Endothelial cell of umbilical vein (primary cell): Measurements from ENCODE around the gene CIB4. TPM values are rescaled to one million over a fixed set of nuclear protein-coding genes. Genes with fewer than 3 reads are reported as not detected.
A peak's percentile ranks its signal among the peaks of the same experiment; 100 is the strongest.

Experiments used
- BruUV-seq: library from RNA; stranded (reverse); fragments of 400-500 nt; replicated peaks from 2 replicates; lab custom pipeline; 2021; lab: Mats Ljungman, UMichigan
- CTCF ChIA-PET: fragments of 300-600, 350-600 bp; sonication (Branson Sonifier 250); formaldehyde crosslinking; loops from one replicate; lab custom pipeline; 2021; ENCODE audit warnings: antibody characterized with exemption, inconsistent platforms; lab: Charles Lee
- POLR2A ChIA-PET: fragments of 300-600, 350-600 bp; sonication (Branson Sonifier 250); formaldehyde crosslinking; loops from one replicate; lab custom pipeline; 2021; ENCODE audit warnings: antibody characterized with exemption, inconsistent platforms; lab: Charles Lee
- DNase-seq: peaks from one replicate; pipeline ENCODE4 v3.0.0-alpha.2; 2011; ENCODE audit warnings: low read depth, low spot score
- FAIRE-seq: peaks from 2 replicates; lab custom pipeline; 2011; peaks lifted over from hg19 to GRCh38; lab: Jason Lieb, UNC
- H2AFZ ChIP-seq: 2 replicates; pipeline ENCODE4 v1.6.0; 2012; ENCODE audit warnings: low read depth, low read length, control low read depth, inconsistent platforms
- H3K27ac ChIP-seq: 2 replicates; pipeline ENCODE4 v1.5.1; 2011; ENCODE audit warnings: low read depth, mild to moderate bottlenecking, control low read depth, low read length, moderate library complexity; ENCODE audit not compliant: insufficient read depth
- H3K27me3 ChIP-seq, 2 experiments: 2 replicates each; pipeline versions ENCODE4 v1.6.0 to v1.6.1; 2011; ENCODE audit warnings: low read length in 2 of 2, mixed read lengths in 1 of 2; ENCODE audit not compliant: control insufficient read depth in 2 of 2, insufficient read depth in 2 of 2
- H3K36me3 ChIP-seq, 2 experiments: 2 replicates in 1 of 2; 3 replicates in 1 of 2; pipeline ENCODE4 v1.5.1; 2011; ENCODE audit warnings: low read length in 2 of 2, mild to moderate bottlenecking in 1 of 2, moderate library complexity in 1 of 2; ENCODE audit not compliant: control insufficient read depth in 2 of 2, insufficient read depth in 2 of 2; ENCODE audit errors: extremely low read depth in 1 of 2
- H3K4me1 ChIP-seq: 3 replicates; pipeline ENCODE4 v1.5.1; 2011; ENCODE audit warnings: mild to moderate bottlenecking, low read length; ENCODE audit not compliant: control insufficient read depth, insufficient read depth; ENCODE audit errors: extremely low read depth
- H3K4me2 ChIP-seq: 2 replicates; pipeline ENCODE4 v1.6.1; 2011; ENCODE audit warnings: low read length, control low read depth, mixed read lengths; ENCODE audit not compliant: insufficient read depth
- H3K4me3 ChIP-seq, 3 experiments: fragments of 200-600 bp in 1 of 3; sonication (generic), shearing (Covaris generic) in 1 of 3; replicated peaks in 1 of 3; 2 replicates each; pipeline ENCODE4 v1.5.1; 2011 to 2016; ENCODE audit warnings: control low read depth in 3 of 3, low read length in 3 of 3, mild to moderate bottlenecking in 2 of 3, inconsistent platforms in 1 of 3, low read depth in 1 of 3, moderate library complexity in 1 of 3; ENCODE audit not compliant: insufficient read depth in 1 of 3
- H3K79me2 ChIP-seq: 2 replicates; pipeline ENCODE4 v1.6.0; 2012; ENCODE audit warnings: low read length, inconsistent platforms; ENCODE audit not compliant: control insufficient read depth, insufficient read depth
- H3K9ac ChIP-seq: replicated peaks from 2 replicates; pipeline ENCODE3; 2011; ENCODE audit warnings: low read length, control low read depth; ENCODE audit not compliant: insufficient read depth; ENCODE audit errors: extremely low read depth
- H3K9me1 ChIP-seq: replicated peaks from 3 replicates; pipeline ENCODE4 v1.6.0; 2011; ENCODE audit warnings: mild to moderate bottlenecking, low read length; ENCODE audit not compliant: control insufficient read depth, insufficient read depth; ENCODE audit errors: extremely low read depth
- H3K9me3 ChIP-seq: replicated peaks from 2 replicates; pipeline ENCODE4 v1.5.1; 2012; ENCODE audit warnings: low read length, inconsistent platforms; ENCODE audit not compliant: control insufficient read depth, insufficient read depth
- H4K20me1 ChIP-seq: replicated peaks from 2 replicates; pipeline ENCODE3; 2011; ENCODE audit warnings: mild to moderate bottlenecking, low read length; ENCODE audit not compliant: control insufficient read depth, insufficient read depth; ENCODE audit errors: extremely low read depth
- CTCF ChIP-seq, 2 donors: IDR thresholded peaks; 1 replicate in 1 of 2; 2 replicates in 1 of 2; pipeline ENCODE4 v1.5.1; 2011; ENCODE audit warnings: low read length in 2 of 2, mild to moderate bottlenecking in 2 of 2, moderate library complexity in 2 of 2, control low read depth in 1 of 2, inconsistent platforms in 1 of 2, low read depth in 1 of 2; ENCODE audit not compliant: insufficient read depth in 1 of 2; ENCODE audit errors: extremely low read depth in 1 of 2
- EZH2 ChIP-seq: IDR thresholded peaks from 2 replicates; pipeline ENCODE4 v1.6.1; 2012; ENCODE audit warnings: borderline replicate concordance, low read depth, mild to moderate bottlenecking, moderate library complexity, low read length, inconsistent platforms; ENCODE audit not compliant: severe bottlenecking
- FOS ChIP-seq: IDR thresholded peaks from 2 replicates; pipeline ENCODE4 v1.6.1; 2011; ENCODE audit warnings: mild to moderate bottlenecking, low read length, moderate library complexity, borderline replicate concordance; ENCODE audit not compliant: insufficient read depth
- GATA2 ChIP-seq: IDR thresholded peaks from 2 replicates; pipeline ENCODE4 v1.7.0; 2011; ENCODE audit warnings: low read depth, mild to moderate bottlenecking, moderate library complexity, mixed read lengths, low read length; ENCODE audit not compliant: insufficient read length, insufficient read depth
- JUN ChIP-seq: IDR thresholded peaks from 2 replicates; pipeline ENCODE4 v1.6.1; 2011; ENCODE audit warnings: borderline replicate concordance, low read depth; ENCODE audit not compliant: insufficient read length, insufficient read depth
- MAX ChIP-seq: IDR thresholded peaks from 2 replicates; pipeline ENCODE4 v1.6.1; 2011; ENCODE audit not compliant: insufficient read depth, insufficient read length
- MYC ChIP-seq: IDR thresholded peaks from one replicate; pipeline ENCODE4 v1.6.1; 2011; ENCODE audit warnings: mild to moderate bottlenecking, low read depth, low read length
- POLR2A ChIP-seq: IDR thresholded peaks from 2 replicates; pipeline ENCODE4 v1.6.1; 2012; ENCODE audit warnings: low read depth, mild to moderate bottlenecking, control low read depth, low read length
- POLR2AphosphoS5 ChIP-seq: IDR thresholded peaks from 2 replicates; pipeline ENCODE4 v1.6.1; 2012; ENCODE audit warnings: low read depth, mild to moderate bottlenecking, control low read depth, low read length, moderate library complexity; ENCODE audit not compliant: insufficient read depth
- dilution Hi-C: fragments of 300-500 bp; cut with MboI; formaldehyde crosslinking; loops from one replicate; pipeline ENCODE4 v1.15.0; 2019; ENCODE audit warnings: low sequenced_read_pairs; ENCODE audit not compliant: extremely low pct_ligation_motif_present
- intact Hi-C: fragments of 100-400 bp; cut with micrococcal nuclease; formaldehyde crosslinking; loops from one replicate; pipeline ENCODE4 v1.10.0; 2022
- polyA plus RNA-seq, 4 experiments: library from polyadenylated mRNA; depleted of rRNA in 3 of 4; stranded (reverse) in 3 of 4; unstranded in 1 of 4; fragments of >200 nt; gene quantifications; 2 replicates each; pipeline versions ENCODE4 v1.2.1 to v1.2.3, GENCODE V29; 2011 to 2012; ENCODE audit warnings: missing spikeins in 1 of 4
- total RNA-seq: library from RNA; stranded (reverse); gene quantifications from 2 replicates; pipeline ENCODE4 v1.2.3, GENCODE V29; 2021

Gene CIB4
- total and polyA plus RNA-seq, 2 donors (not counting 3 experiments of a cell fraction or from before 2014, with no cell fraction given), result not detected

- H3K4me2 ChIP-seq, result peak overlapping the region; percentile 51
- TF ChIP-seq CTCF (IDR thresholded peaks at IDR 0.05; ENCODE audit: extremely low read depth in 1 of 2, insufficient read depth in 1 of 2, low read depth in 1 of 2, low read length in 2 of 2), result peak; percentile 41 to 61
- TF ChIP-seq GATA2, result no peak
- H4K20me1 ChIP-seq, result no peaks in the 10 kb centered on the region
- no peak overlapping the region for H3K27ac ChIP-seq
- H3K36me3 ChIP-seq, result no peaks in the 10 kb centered on the region
- no peaks in the 10 kb centered on the region for H3K9me1 ChIP-seq
- H3K4me1 ChIP-seq, result peaks cover 7% of the 10 kb centered on the region
- ChIA-PET POLR2A (no interaction called here), CTCF (interaction anchor here (0.8 to 2.1 kb wide), 3 partner anchors 9 to 35 kb away, joined by 4 to 12 read pairs (median 4); no protein-coding TSS in a partner anchor)
- no peaks in the 10 kb centered on the region for H3K9me3 ChIP-seq
- peaks cover 36 to 49% of the 10 kb centered on the region in 2 experiments for H3K27me3 ChIP-seq
- FAIRE-seq, result no peak
- intact Hi-C loops (loop anchor here (2.0 kb wide), 1 partner anchor 65 kb away; no protein-coding TSS in a partner anchor), dilution Hi-C loops (no loop called here)
- peak overlapping the region in 2 of 3 experiments; percentile 14 to 24 for H3K4me3 ChIP-seq
- DNase-seq, result peak; percentile 55
- no peaks in the 10 kb centered on the region for H3K79me2 ChIP-seq
- H3K9ac ChIP-seq, result no peak overlapping the region
- BruUV-seq, result no TSS peak
- H2AFZ ChIP-seq, result peak overlapping the region; percentile 32
Observed at GRCh38 chr2:26561918-26562810, 79.0 kb downstream of the CIB4 start.

GRCh38 chr2:26561376-26561775, 79.8 kb downstream of the CIB4 start:
- FAIRE-seq (no peak), DNase-seq (no peak)
- H3K4me1 ChIP-seq, result peaks cover 7% of the 10 kb centered on the region
- H3K79me2 ChIP-seq, result no peaks in the 10 kb centered on the region
- H3K4me2 ChIP-seq, result no peak overlapping the region
- POLR2A ChIA-PET, result no interaction called here
- intact Hi-C loops (no loop called here), dilution Hi-C loops (no loop called here)
- no peak overlapping the region for H3K27ac ChIP-seq
- no peak overlapping the region for H2AFZ ChIP-seq
- H3K9me1 ChIP-seq, result no peaks in the 10 kb centered on the region
- no TSS peak for BruUV-seq
- H3K9me3 ChIP-seq, result no peaks in the 10 kb centered on the region
- no peak overlapping the region for H3K4me3 ChIP-seq
- CTCF ChIA-PET, result interaction anchor here (0.8 to 2.1 kb wide), 3 partner anchors 8 to 36 kb away, joined by 4 to 12 read pairs (median 4); no protein-coding TSS in a partner anchor
- H4K20me1 ChIP-seq, result no peaks in the 10 kb centered on the region
- TF ChIP-seq JUN, result no peak
- TF ChIP-seq FOS, result no peak
- TF ChIP-seq POLR2A, result no peak
- TF ChIP-seq GATA2, result no peak
- no peak for TF ChIP-seq POLR2AphosphoS5
- TF ChIP-seq EZH2, result no peak
- TF ChIP-seq MYC, result no peak
- TF ChIP-seq MAX, result no peak
- TF ChIP-seq CTCF (IDR thresholded peaks at IDR 0.05; ENCODE audit: extremely low read depth in 1 of 2, insufficient read depth in 1 of 2, low read depth in 1 of 2, low read length in 2 of 2), result no peak
- no peaks in the 10 kb centered on the region for H3K36me3 ChIP-seq
- peaks cover 34 to 50% of the 10 kb centered on the region in 2 experiments for H3K27me3 ChIP-seq
- H3K9ac ChIP-seq, result no peak overlapping the region
